22Rv1 (cell line): Measurements from ENCODE around the gene AKAP6.

ENCODE experiments used
- ZFX ChIP-seq: fragments of 450-650 bp; IDR thresholded peaks from 2 replicates; pipeline ENCODE4 v1.6.1; 2017; ENCODE audit warnings: antibody characterized with exemption, borderline replicate concordance
- TF ChIP-seq, protein P1 (sequence below): fragments of 450-650 bp; IDR thresholded peaks from 2 replicates; pipeline ENCODE4 v1.5.1; 2017; ENCODE audit warnings: mild to moderate bottlenecking

DNA sequence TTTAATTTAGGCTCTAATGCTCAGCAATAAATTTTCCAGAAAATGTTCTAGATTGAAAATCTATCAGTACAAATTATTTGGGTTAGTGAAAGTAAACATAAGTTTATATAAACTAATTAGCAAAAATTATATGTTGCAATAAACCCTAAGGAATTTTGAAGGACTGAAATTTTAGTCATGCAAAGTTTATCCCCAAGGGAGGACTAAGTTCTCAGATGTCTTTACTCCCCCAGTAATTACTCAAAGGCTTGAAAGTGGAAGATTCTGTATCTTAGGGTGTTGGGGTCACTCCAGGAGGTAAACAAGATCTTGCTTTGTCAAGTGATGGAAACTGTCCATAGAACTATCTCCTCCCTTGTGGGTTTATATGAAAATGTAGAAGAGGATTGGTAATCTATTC lies 183.7 kb downstream of the AKAP6 start:
- TF ChIP-seq, protein P1, sequence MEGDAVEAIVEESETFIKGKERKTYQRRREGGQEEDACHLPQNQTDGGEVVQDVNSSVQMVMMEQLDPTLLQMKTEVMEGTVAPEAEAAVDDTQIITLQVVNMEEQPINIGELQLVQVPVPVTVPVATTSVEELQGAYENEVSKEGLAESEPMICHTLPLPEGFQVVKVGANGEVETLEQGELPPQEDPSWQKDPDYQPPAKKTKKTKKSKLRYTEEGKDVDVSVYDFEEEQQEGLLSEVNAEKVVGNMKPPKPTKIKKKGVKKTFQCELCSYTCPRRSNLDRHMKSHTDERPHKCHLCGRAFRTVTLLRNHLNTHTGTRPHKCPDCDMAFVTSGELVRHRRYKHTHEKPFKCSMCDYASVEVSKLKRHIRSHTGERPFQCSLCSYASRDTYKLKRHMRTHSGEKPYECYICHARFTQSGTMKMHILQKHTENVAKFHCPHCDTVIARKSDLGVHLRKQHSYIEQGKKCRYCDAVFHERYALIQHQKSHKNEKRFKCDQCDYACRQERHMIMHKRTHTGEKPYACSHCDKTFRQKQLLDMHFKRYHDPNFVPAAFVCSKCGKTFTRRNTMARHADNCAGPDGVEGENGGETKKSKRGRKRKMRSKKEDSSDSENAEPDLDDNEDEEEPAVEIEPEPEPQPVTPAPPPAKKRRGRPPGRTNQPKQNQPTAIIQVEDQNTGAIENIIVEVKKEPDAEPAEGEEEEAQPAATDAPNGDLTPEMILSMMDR = no peak
- TF ChIP-seq ZFX = no peak
